ENCODE data around the gene PIK3CB. TPM values are rescaled to one million over a fixed set of nuclear protein-coding genes. Genes with fewer than 3 reads are reported as not detected.

PIK3CB gene
- total RNA-seq = 7.9 and 9.1 TPM in 2 replicates

GRCh38 chr3:138834596-138835396 lies at the start of gene PIK3CB:
Gene PIK3CB, minus strand, starts transcription at chr3:138834928. Its CDS starts 75,585 bp downstream, at chr3:138759343.

GRCh38 chr3:138608322-138609135 lies 226.2 kb downstream of the PIK3CB start, which contains the start of gene FAIM:
Gene FAIM, plus strand, starts transcription at chr3:138608771. Its CDS starts 10,956 bp downstream, at chr3:138619727.

Other genes starting within 250 kb of the PIK3CB start
- 15.2 and 26.3 TPM in 2 replicates for gene CEP70, start 240.7 kb downstream of the PIK3CB start, total RNA-seq
- gene FAIM, start 226.2 kb downstream of the PIK3CB start, total RNA-seq = 8.0 and 10.1 TPM in 2 replicates
- 6.8 and 8.3 TPM in 2 replicates for gene FOXL2, start 112.2 kb upstream of the PIK3CB start, total RNA-seq
- gene FOXL2NB, start 112.3 kb upstream of the PIK3CB start, total RNA-seq = 10.4 and 11.8 TPM in 2 replicates
- not detected in 2 replicates for gene PRR23A, start 171.3 kb upstream of the PIK3CB start, total RNA-seq
- gene PRR23B, start 186.0 kb upstream of the PIK3CB start, total RNA-seq = not detected in 2 replicates
- not detected in 2 replicates for gene PRR23C, start 210.0 kb upstream of the PIK3CB start, total RNA-seq